Liver (tissue), 9 donors: Measurements from ENCODE around the gene CSF2. TPM values are rescaled to one million over a fixed set of nuclear protein-coding genes. Genes with fewer than 3 reads are reported as not detected.

Source experiments
- DNase-seq: peaks from one replicate; pipeline ENCODE4 v3.0.0-alpha.2; 2017; ENCODE audit warnings: low spot score
- H3K27ac ChIP-seq, 2 donors: one replicate each; pipeline ENCODE4 v1.7.0; 2013; ENCODE audit warnings: inconsistent platforms in 2 of 2, low read length in 2 of 2, control low read depth in 1 of 2, low read depth in 1 of 2, mild to moderate bottlenecking in 1 of 2
- H3K27me3 ChIP-seq, 4 donors: one replicate each; pipeline versions ENCODE4 v1.6.1 to v1.7.0; 2013; ENCODE audit warnings: low read length in 3 of 4, inconsistent platforms in 1 of 4, mild to moderate bottlenecking in 1 of 4, moderate library complexity in 1 of 4; ENCODE audit not compliant: control insufficient read depth in 4 of 4, insufficient read depth in 4 of 4
- H3K36me3 ChIP-seq, 4 donors: one replicate each; pipeline versions ENCODE4 v1.6.1 to v1.7.0; 2013; ENCODE audit warnings: low read length in 3 of 4, mild to moderate bottlenecking in 3 of 4, low read depth in 1 of 4, moderate library complexity in 1 of 4; ENCODE audit not compliant: control insufficient read depth in 4 of 4, insufficient read depth in 3 of 4
- H3K4me1 ChIP-seq, 4 donors: one replicate each; pipeline versions ENCODE4 v1.6.1 to v1.7.0; 2013; ENCODE audit warnings: low read length in 3 of 4, mild to moderate bottlenecking in 3 of 4, moderate library complexity in 1 of 4; ENCODE audit not compliant: control insufficient read depth in 4 of 4, insufficient read depth in 4 of 4
- H3K4me3 ChIP-seq, 3 donors: one replicate each; pipeline versions ENCODE4 v1.6.1 to v1.7.0; 2013; ENCODE audit warnings: low read length in 3 of 3, control low read depth in 1 of 3, low read depth in 1 of 3, mild to moderate bottlenecking in 1 of 3
- H3K9ac ChIP-seq, 2 donors: one replicate each; pipeline ENCODE4 v1.7.0; 2013; ENCODE audit warnings: low read length in 2 of 2, mild to moderate bottlenecking in 2 of 2, moderate library complexity in 2 of 2, control low read depth in 1 of 2, low read depth in 1 of 2
- H3K9me3 ChIP-seq, 4 donors: one replicate each; pipeline versions ENCODE4 v1.6.1 to v1.7.0; 2013; ENCODE audit warnings: low read length in 3 of 4; ENCODE audit not compliant: control insufficient read depth in 4 of 4
- EGR1 ChIP-seq, 2 donors: IDR thresholded peaks; 2 replicates each; pipeline ENCODE4 v1.6.1; 2016 to 2018; ENCODE audit warnings: antibody characterized with exemption in 2 of 2, low read depth in 2 of 2
- FOXA1 ChIP-seq: IDR thresholded peaks from 2 replicates; pipeline ENCODE4 v1.6.1; 2016; ENCODE audit warnings: antibody characterized with exemption
- FOXA2 ChIP-seq: IDR thresholded peaks from 2 replicates; pipeline ENCODE4 v1.6.1; 2016; ENCODE audit warnings: antibody characterized with exemption
- GABPA ChIP-seq, 2 donors: IDR thresholded peaks in 1 of 2; conservative IDR thresholded peaks in 1 of 2; 2 replicates each; pipeline ENCODE4 v1.6.1; 2016; ENCODE audit warnings: antibody characterized with exemption in 2 of 2, mild to moderate bottlenecking in 1 of 2, moderate library complexity in 1 of 2
- HNF4A ChIP-seq, 2 donors: conservative IDR thresholded peaks; 2 replicates each; pipeline ENCODE4 v1.6.1; 2016; ENCODE audit warnings: antibody characterized with exemption in 2 of 2, mild to moderate bottlenecking in 2 of 2
- HNF4G ChIP-seq: IDR thresholded peaks from 2 replicates; pipeline ENCODE4 v1.6.1; 2016; ENCODE audit warnings: antibody characterized with exemption
- JUND ChIP-seq, 2 donors: IDR thresholded peaks; 2 replicates each; pipeline ENCODE4 v1.6.1; 2016; ENCODE audit warnings: antibody characterized with exemption in 2 of 2
- NR2F2 ChIP-seq: IDR thresholded peaks from 2 replicates; pipeline ENCODE4 v1.6.1; 2016; ENCODE audit warnings: antibody characterized with exemption
- RAD21 ChIP-seq, 2 donors: IDR thresholded peaks; 2 replicates each; pipeline ENCODE4 v1.6.1; 2016; ENCODE audit warnings: antibody characterized with exemption in 2 of 2, mild to moderate bottlenecking in 2 of 2
- RXRA ChIP-seq, 2 donors: IDR thresholded peaks; 2 replicates each; pipeline ENCODE4 v1.6.1; 2017 to 2018; ENCODE audit warnings: antibody characterized with exemption in 2 of 2, mild to moderate bottlenecking in 1 of 2
- SP1 ChIP-seq: IDR thresholded peaks from 2 replicates; pipeline ENCODE4 v1.6.1; 2018; ENCODE audit warnings: antibody characterized with exemption, mild to moderate bottlenecking
- TAF1 ChIP-seq: conservative IDR thresholded peaks from 2 replicates; pipeline ENCODE4 v1.6.1; 2016; ENCODE audit warnings: antibody characterized with exemption, mild to moderate bottlenecking
- YY1 ChIP-seq: IDR thresholded peaks from 2 replicates; pipeline ENCODE4 v1.6.1; 2016; ENCODE audit warnings: antibody characterized with exemption, mild to moderate bottlenecking
- WGBS: extraction: QIAGEN DNeasy Blood & Tissue Kit; methylation state at CpG from one replicate; pipeline ENCODE4 v1.1.7; 2013; 5-methylcytosine and 5-hydroxymethylcytosine counted together
- polyA plus RNA-seq, 2 donors: library from polyadenylated mRNA; stranded (reverse) in 1 of 2; unstranded in 1 of 2; fragments of 200-250 nt in 1 of 2; fragments of >200 nt in 1 of 2; fragmentation: Nextera tagmentation in 1 of 2; extraction: Ambion mirVana in 1 of 2; gene quantifications; one replicate each; pipeline versions ENCODE4 v1.2.1 to v1.2.3, GENCODE V29; 2013 to 2015
- total RNA-seq, 2 donors: library from RNA; depleted of rRNA; stranded (reverse); fragments of >200 nt; gene quantifications; one replicate each; pipeline ENCODE4 v1.2.3, GENCODE V29; 2014
- TF ChIP-seq, protein P1 (sequence below): fragments of 150-350 bp; IDR thresholded peaks from 2 replicates; pipeline ENCODE4 v1.5.1; 2017; ENCODE audit warnings: improper control_type of control experiment, low read depth, low read length; ENCODE audit not compliant: missing input control
- TF ChIP-seq, protein P2 (sequence below): IDR thresholded peaks from 2 replicates; pipeline ENCODE4 v1.6.1; 2016; ENCODE audit warnings: antibody characterized with exemption
- TF ChIP-seq, protein P3 (sequence below): IDR thresholded peaks from 2 replicates; pipeline ENCODE4 v1.6.1; 2016; ENCODE audit warnings: antibody characterized with exemption, mild to moderate bottlenecking
- TF ChIP-seq, protein P4 (sequence below): IDR thresholded peaks from 2 replicates; pipeline ENCODE4 v1.6.1; 2016; ENCODE audit warnings: antibody characterized with exemption
- TF ChIP-seq, protein P5 (sequence below): IDR thresholded peaks from 2 replicates; pipeline ENCODE4 v1.6.1; 2016; ENCODE audit warnings: antibody characterized with exemption
- donor health status: healthy.
- donor health status: healthy.
- donor health status: healthy.
- donor health status: healthy.
- donor health status: healthy.

Gene CSF2
- total and polyA plus RNA-seq, 4 donors = not detected

DNA sequence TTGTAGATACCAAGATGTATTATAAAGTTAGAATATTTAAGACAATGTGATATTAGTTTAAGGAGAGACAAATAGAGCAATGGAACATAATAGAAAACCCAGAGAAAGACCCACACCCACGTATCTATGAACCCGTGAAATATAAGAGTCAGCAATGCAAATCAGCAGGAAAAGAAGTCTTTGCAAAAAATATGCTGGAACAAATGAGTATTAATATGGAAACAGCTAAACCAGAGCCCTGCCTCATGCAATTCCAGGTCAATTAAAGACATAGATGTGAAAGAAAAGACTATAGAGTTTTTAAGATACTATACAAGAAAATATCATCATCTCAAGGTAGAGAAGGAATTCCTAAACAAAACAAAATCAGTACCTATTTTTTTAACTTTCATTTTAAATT lies 36.2 kb upstream of the CSF2 start:
- H3K9me3 ChIP-seq = peaks cover 0 to 11% (median 0%) of the 10 kb centered on the region in 4 donors
- no peaks in the 10 kb centered on the region for H3K36me3 ChIP-seq
- H3K9ac ChIP-seq = no peak overlapping the region
- H3K4me1 ChIP-seq = no peaks in the 10 kb centered on the region
- 58% methylated on average over 2 of the region's 2 CpGs for WGBS
- H3K27me3 ChIP-seq = no peaks in the 10 kb centered on the region
- no peak overlapping the region for H3K4me3 ChIP-seq
- no peak for DNase-seq
- TF ChIP-seq SP1 (no peak), GABPA (IDR thresholded peaks at IDR 0.05 in 1 of 2, conservative IDR thresholded peaks at IDR 0.05 in 1 of 2) (no peak), YY1 (no peak), TAF1 (no peak), JUND (IDR thresholded peaks at IDR 0.05) (no peak), FOXA2 (no peak), FOXA1 (no peak), RAD21 (IDR thresholded peaks at IDR 0.05) (no peak)
- TF ChIP-seq, protein P1, sequence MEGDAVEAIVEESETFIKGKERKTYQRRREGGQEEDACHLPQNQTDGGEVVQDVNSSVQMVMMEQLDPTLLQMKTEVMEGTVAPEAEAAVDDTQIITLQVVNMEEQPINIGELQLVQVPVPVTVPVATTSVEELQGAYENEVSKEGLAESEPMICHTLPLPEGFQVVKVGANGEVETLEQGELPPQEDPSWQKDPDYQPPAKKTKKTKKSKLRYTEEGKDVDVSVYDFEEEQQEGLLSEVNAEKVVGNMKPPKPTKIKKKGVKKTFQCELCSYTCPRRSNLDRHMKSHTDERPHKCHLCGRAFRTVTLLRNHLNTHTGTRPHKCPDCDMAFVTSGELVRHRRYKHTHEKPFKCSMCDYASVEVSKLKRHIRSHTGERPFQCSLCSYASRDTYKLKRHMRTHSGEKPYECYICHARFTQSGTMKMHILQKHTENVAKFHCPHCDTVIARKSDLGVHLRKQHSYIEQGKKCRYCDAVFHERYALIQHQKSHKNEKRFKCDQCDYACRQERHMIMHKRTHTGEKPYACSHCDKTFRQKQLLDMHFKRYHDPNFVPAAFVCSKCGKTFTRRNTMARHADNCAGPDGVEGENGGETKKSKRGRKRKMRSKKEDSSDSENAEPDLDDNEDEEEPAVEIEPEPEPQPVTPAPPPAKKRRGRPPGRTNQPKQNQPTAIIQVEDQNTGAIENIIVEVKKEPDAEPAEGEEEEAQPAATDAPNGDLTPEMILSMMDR = no peak
- no peak overlapping the region for H3K27ac ChIP-seq

DNA sequence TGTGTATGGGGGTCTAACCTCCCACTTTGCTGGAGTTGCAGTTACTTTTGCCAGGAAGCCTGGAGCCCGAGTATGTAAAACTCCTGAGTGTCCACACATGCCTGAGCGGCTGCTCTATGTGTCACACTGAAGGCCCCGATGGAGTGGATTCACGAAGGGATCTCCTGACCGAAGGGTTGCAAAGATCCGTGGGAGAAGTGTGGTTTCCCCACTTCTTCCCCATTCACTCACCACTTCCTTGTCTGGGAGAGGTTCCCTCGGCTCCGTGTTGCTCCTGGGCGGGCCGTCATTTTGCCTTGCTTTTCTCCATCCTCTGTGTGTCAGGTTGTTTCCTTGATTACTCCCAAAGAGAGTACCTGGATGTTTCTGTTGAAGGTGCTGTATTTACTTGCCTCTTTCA lies 29.4 kb upstream of the CSF2 start:
- no peak overlapping the region for H3K27ac ChIP-seq
- H3K4me1 ChIP-seq = no peaks in the 10 kb centered on the region
- no peak overlapping the region for H3K9ac ChIP-seq
- TF ChIP-seq FOXA1 = no peak
- TF ChIP-seq, protein P2, sequence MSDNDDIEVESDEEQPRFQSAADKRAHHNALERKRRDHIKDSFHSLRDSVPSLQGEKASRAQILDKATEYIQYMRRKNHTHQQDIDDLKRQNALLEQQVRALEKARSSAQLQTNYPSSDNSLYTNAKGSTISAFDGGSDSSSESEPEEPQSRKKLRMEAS = no peak
- no peak for TF ChIP-seq RXRA (IDR thresholded peaks at IDR 0.05)
- no peak for TF ChIP-seq SP1
- no peak for TF ChIP-seq HNF4G
- no peak for TF ChIP-seq YY1
- TF ChIP-seq, protein P1 = no peak
- TF ChIP-seq HNF4A (conservative IDR thresholded peaks at IDR 0.05) = no peak
- no peak for TF ChIP-seq EGR1 (IDR thresholded peaks at IDR 0.05; ENCODE audit: low read depth in 2 of 2)
- TF ChIP-seq RAD21 (IDR thresholded peaks at IDR 0.05) = no peak
- no peak for TF ChIP-seq TAF1
- 85% methylated on average over 10 of the region's 10 CpGs for WGBS
- H3K36me3 ChIP-seq = no peaks in the 10 kb centered on the region
- no peaks in the 10 kb centered on the region for H3K9me3 ChIP-seq
- H3K27me3 ChIP-seq = no peaks in the 10 kb centered on the region
- peak; percentile 21 for DNase-seq
- H3K4me3 ChIP-seq = no peak overlapping the region

DNA sequence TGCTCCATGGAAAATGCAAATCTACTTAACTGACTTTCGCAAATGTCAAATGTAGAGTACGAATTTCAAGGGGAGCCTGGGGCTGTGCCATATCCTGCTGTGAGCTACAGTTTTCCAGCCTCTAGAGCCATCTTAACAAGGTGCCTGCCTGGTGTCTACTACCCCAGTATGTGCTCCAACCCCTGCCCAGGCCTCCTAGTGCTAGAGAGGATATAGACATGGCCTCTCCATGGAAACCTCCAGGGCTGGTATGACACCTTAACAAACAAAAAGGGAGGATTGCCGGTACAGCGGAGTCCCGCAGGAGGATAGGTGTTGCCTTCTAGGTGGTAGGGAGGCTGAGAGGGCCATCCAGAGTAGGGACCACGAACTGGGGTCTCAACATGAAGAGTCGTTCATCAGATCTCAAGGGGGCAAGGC lies 26.7 kb upstream of the CSF2 start:
- Histone ChIP-seq H3K27me3 (no peaks in the 10 kb centered on the region), H3K9ac (no peak overlapping the region), H3K4me1 (no peaks in the 10 kb centered on the region), H3K36me3 (no peaks in the 10 kb centered on the region), H3K9me3 (no peaks in the 10 kb centered on the region), H3K27ac (no peak overlapping the region), H3K4me3 (no peak overlapping the region)
- DNase-seq = peak; percentile 14
- 89% methylated on average over 7 of the region's 7 CpGs for WGBS
- TF ChIP-seq EGR1 (IDR thresholded peaks at IDR 0.05; ENCODE audit: low read depth in 2 of 2) (no peak), NR2F2 (no peak), RXRA (IDR thresholded peaks at IDR 0.05) (no peak), RAD21 (IDR thresholded peaks at IDR 0.05) (no peak), JUND (IDR thresholded peaks at IDR 0.05) (no peak), SP1 (no peak), FOXA2 (no peak), TAF1 (no peak), FOXA1 (no peak)
- TF ChIP-seq, protein P3, sequence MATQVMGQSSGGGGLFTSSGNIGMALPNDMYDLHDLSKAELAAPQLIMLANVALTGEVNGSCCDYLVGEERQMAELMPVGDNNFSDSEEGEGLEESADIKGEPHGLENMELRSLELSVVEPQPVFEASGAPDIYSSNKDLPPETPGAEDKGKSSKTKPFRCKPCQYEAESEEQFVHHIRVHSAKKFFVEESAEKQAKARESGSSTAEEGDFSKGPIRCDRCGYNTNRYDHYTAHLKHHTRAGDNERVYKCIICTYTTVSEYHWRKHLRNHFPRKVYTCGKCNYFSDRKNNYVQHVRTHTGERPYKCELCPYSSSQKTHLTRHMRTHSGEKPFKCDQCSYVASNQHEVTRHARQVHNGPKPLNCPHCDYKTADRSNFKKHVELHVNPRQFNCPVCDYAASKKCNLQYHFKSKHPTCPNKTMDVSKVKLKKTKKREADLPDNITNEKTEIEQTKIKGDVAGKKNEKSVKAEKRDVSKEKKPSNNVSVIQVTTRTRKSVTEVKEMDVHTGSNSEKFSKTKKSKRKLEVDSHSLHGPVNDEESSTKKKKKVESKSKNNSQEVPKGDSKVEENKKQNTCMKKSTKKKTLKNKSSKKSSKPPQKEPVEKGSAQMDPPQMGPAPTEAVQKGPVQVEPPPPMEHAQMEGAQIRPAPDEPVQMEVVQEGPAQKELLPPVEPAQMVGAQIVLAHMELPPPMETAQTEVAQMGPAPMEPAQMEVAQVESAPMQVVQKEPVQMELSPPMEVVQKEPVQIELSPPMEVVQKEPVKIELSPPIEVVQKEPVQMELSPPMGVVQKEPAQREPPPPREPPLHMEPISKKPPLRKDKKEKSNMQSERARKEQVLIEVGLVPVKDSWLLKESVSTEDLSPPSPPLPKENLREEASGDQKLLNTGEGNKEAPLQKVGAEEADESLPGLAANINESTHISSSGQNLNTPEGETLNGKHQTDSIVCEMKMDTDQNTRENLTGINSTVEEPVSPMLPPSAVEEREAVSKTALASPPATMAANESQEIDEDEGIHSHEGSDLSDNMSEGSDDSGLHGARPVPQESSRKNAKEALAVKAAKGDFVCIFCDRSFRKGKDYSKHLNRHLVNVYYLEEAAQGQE = no peak
- TF ChIP-seq, protein P4, sequence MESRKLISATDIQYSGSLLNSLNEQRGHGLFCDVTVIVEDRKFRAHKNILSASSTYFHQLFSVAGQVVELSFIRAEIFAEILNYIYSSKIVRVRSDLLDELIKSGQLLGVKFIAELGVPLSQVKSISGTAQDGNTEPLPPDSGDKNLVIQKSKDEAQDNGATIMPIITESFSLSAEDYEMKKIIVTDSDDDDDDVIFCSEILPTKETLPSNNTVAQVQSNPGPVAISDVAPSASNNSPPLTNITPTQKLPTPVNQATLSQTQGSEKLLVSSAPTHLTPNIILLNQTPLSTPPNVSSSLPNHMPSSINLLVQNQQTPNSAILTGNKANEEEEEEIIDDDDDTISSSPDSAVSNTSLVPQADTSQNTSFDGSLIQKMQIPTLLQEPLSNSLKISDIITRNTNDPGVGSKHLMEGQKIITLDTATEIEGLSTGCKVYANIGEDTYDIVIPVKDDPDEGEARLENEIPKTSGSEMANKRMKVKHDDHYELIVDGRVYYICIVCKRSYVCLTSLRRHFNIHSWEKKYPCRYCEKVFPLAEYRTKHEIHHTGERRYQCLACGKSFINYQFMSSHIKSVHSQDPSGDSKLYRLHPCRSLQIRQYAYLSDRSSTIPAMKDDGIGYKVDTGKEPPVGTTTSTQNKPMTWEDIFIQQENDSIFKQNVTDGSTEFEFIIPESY = no peak
- TF ChIP-seq, protein P2 = no peak
- TF ChIP-seq, protein P5, sequence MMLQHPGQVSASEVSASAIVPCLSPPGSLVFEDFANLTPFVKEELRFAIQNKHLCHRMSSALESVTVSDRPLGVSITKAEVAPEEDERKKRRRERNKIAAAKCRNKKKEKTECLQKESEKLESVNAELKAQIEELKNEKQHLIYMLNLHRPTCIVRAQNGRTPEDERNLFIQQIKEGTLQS = no peak
